ENCODE measurements around the gene ALX4.

Gene ALX4

GRCh38 chr11:44266056-44266780, 43.7 kb downstream of the ALX4 start:
- DNase-seq: no peak

- no peak for DNase-seq
These were observed 45.2 kb downstream of the ALX4 start for GRCh38 chr11:44264761-44265160.

- DNase-seq: no peak
These were observed 45.5 kb downstream of the ALX4 start for GRCh38 chr11:44264438-44264749.

GRCh38 chr11:44263738-44264437, 46.1 kb downstream of the ALX4 start:
- DNase-seq: no peak

- DNase-seq: no peak
These were observed 47.9 kb downstream of the ALX4 start for GRCh38 chr11:44261800-44262591.

- DNase-seq: no peak
These were observed 49.9 kb downstream of the ALX4 start for GRCh38 chr11:44260081-44260480.

- no peak for DNase-seq
These were observed 51.0 kb downstream of the ALX4 start for GRCh38 chr11:44258839-44259420.

GRCh38 chr11:44258190-44258489, 51.8 kb downstream of the ALX4 start:
- no peak for DNase-seq

- no peak for DNase-seq
These were observed 52.4 kb downstream of the ALX4 start for GRCh38 chr11:44257338-44258189.

- DNase-seq: no peak
These were observed 53.2 kb downstream of the ALX4 start for GRCh38 chr11:44256673-44257291.

GRCh38 chr11:44255406-44256071, 54.4 kb downstream of the ALX4 start:
- DNase-seq: no peak

GRCh38 chr11:44252999-44253602, 56.8 kb downstream of the ALX4 start:
- DNase-seq: no peak

- DNase-seq: no peak
These were observed 59.5 kb downstream of the ALX4 start for GRCh38 chr11:44250421-44250820.

- peak; percentile 63 for DNase-seq
These were observed 61.8 kb downstream of the ALX4 start for GRCh38 chr11:44248109-44248508.

- no peak for DNase-seq
These were observed 62.4 kb downstream of the ALX4 start for GRCh38 chr11:44247508-44247907.

- no peak for DNase-seq
These were observed 63.2 kb downstream of the ALX4 start for GRCh38 chr11:44246726-44247125.

GRCh38 chr11:44244639-44245310, 65.2 kb downstream of the ALX4 start:
- DNase-seq: no peak

GRCh38 chr11:44243595-44244343, 66.2 kb downstream of the ALX4 start:
- DNase-seq: no peak

- no peak for DNase-seq
These were observed 66.9 kb downstream of the ALX4 start for GRCh38 chr11:44243086-44243485.

- DNase-seq: no peak
These were observed 68.1 kb downstream of the ALX4 start for GRCh38 chr11:44241851-44242250.

Measured in NCI-H446 treated with DMSO at 0.1 percent for 48 hours (cell line).